OCI-LY3 (cell line): ENCODE data around the gene NDUFB8.
A peak's percentile ranks its signal among the peaks of the same experiment; 100 is the strongest.

Experiments
- H2AFZ ChIP-seq: fragments of 200-600, 300-600 bp; shearing (Covaris generic); 2 replicates; pipeline ENCODE4 v1.6.0; 2014; ENCODE audit warnings: antibody characterized with exemption, low read depth, low read length
- H3K27ac ChIP-seq: fragments of 200-600, 300-600 bp; sonication (generic); 2 replicates; pipeline ENCODE4 v1.5.1; 2014; ENCODE audit warnings: mild to moderate bottlenecking, low read length, moderate library complexity, mixed read lengths
- H3K27me3 ChIP-seq: fragments of 200-600, 300-600 bp; sonication (generic); 2 replicates; pipeline ENCODE4 v1.6.1; 2014; ENCODE audit warnings: low read depth, low read length, mixed read lengths
- H3K36me3 ChIP-seq: fragments of 200-600, 300-600 bp; sonication (generic); replicated peaks from 2 replicates; pipeline ENCODE3; 2014; ENCODE audit warnings: low read depth, low read length, mixed read lengths
- H3K4me1 ChIP-seq: fragments of 300-600, 200-600 bp; sonication (generic); 2 replicates; pipeline ENCODE4 v1.6.1; 2014; ENCODE audit warnings: low read length, mixed read lengths
- H3K4me2 ChIP-seq: fragments of 200-600, 300-600 bp; sonication (generic); 2 replicates; pipeline ENCODE4 v1.6.1; 2014; ENCODE audit warnings: low read length, mixed read lengths
- H3K4me3 ChIP-seq: fragments of 300-600, 200-600 bp; sonication (generic); 2 replicates; pipeline ENCODE4 v1.5.1; 2014; ENCODE audit warnings: antibody characterized with exemption, mild to moderate bottlenecking, low read length, moderate library complexity
- H3K79me2 ChIP-seq: fragments of 300-600, 200-600 bp; shearing (Covaris generic); 2 replicates; pipeline ENCODE4 v1.6.1; 2014; ENCODE audit warnings: mild to moderate bottlenecking, low read length, mixed read lengths
- H3K9ac ChIP-seq: fragments of 300-600, 200-600 bp; shearing (Covaris generic); 2 replicates; pipeline ENCODE4 v1.6.0; 2014; ENCODE audit warnings: mild to moderate bottlenecking, low read length, moderate library complexity
- H3K9me3 ChIP-seq: fragments of 200-600, 300-600 bp; shearing (Covaris generic); 2 replicates; pipeline ENCODE4 v1.6.1; 2014; ENCODE audit warnings: low read length, mixed read lengths; ENCODE audit not compliant: insufficient read depth
- H4K20me1 ChIP-seq: fragments of 200-600, 300-600 bp; sonication (generic); 2 replicates; pipeline ENCODE4 v1.6.1; 2016; ENCODE audit warnings: low read length, mixed read lengths; ENCODE audit not compliant: insufficient read depth
- CTCF ChIP-seq: fragments of 200-600, 300-600 bp; sonication (generic); IDR thresholded peaks from 2 replicates; pipeline ENCODE4 v1.5.1; 2014; ENCODE audit warnings: antibody characterized with exemption, low read length, low read depth
- EZH2phosphoT487 ChIP-seq: fragments of 200-600 bp; shearing (Covaris generic); IDR thresholded peaks from 2 replicates; pipeline ENCODE4 v1.6.1; 2018; ENCODE audit warnings: antibody characterized with exemption, mixed run types, low read depth

The NDUFB8 gene

GRCh38 chr10:100520811-100521210 is 8.9 kb downstream of the NDUFB8 start:
- H3K4me1 ChIP-seq = no peaks in the 10 kb centered on the region
- H3K9me3 ChIP-seq = no peaks in the 10 kb centered on the region
- H3K9ac ChIP-seq = no peak overlapping the region
- peaks cover 1% of the 10 kb centered on the region for H3K36me3 ChIP-seq
- H4K20me1 ChIP-seq = no peaks in the 10 kb centered on the region
- H2AFZ ChIP-seq = no peak overlapping the region
- no peak overlapping the region for H3K4me3 ChIP-seq
- TF ChIP-seq EZH2phosphoT487 (no peak), CTCF (no peak)
- H3K4me2 ChIP-seq = no peak overlapping the region
- no peak overlapping the region for H3K27ac ChIP-seq
- no peaks in the 10 kb centered on the region for H3K79me2 ChIP-seq
- H3K27me3 ChIP-seq = no peaks in the 10 kb centered on the region

DNA sequence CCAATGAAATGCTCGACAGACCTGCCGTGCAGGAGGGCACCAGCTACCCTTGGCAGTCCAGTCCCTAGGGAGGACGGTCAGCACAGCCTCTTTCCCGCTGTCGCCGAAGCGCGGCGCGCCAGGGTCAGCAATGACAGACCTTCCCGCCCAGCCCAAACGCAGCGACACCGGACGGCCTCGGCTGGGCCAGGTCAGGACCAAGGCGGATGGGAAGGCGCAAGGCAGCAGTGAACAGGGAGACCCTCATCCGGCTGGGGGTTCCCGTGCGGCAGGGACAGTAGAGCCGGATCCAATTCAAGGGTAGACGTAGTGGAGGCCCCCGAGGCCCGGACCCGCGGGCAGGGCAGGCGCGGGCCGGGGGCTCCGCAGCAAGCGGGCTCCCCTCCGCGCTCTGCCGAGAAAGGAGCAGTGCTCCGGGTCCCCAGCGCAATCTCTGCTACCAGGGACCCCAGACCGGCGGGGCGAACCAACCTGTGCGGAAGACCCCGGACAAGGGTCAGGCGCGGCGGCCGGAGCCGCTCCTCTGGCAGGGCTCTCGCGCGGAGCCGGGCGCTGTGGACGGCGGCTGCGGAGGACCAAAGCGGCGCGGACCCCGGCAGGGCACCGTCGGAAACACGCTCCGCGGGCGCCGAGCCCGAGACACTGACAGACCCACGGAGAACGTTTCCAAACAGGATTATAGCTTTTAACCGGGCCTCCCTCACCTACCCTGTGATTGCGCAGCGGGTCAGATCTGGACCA is 10.2 kb downstream of the NDUFB8 start, which contains the start of gene SEC31B:
TSS of gene SEC31B (minus strand) at position 551 of the 741 bp plus-strand sequence. CDS start 2,909 bp downstream, outside the sequence.
- H3K4me1 ChIP-seq = no peaks in the 10 kb centered on the region
- H3K27me3 ChIP-seq = no peaks in the 10 kb centered on the region
- H3K79me2 ChIP-seq = no peaks in the 10 kb centered on the region
- H3K9me3 ChIP-seq = no peaks in the 10 kb centered on the region
- no peak within 1 kb of the TSS for H3K4me2 ChIP-seq
- H3K36me3 ChIP-seq = no peaks in the 10 kb centered on the region
- H4K20me1 ChIP-seq = no peaks in the 10 kb centered on the region
- no peak within 1 kb of the TSS for H3K27ac ChIP-seq
- no peak within 1 kb of the TSS for H3K4me3 ChIP-seq
- H3K9ac ChIP-seq = no peak within 1 kb of the TSS
- no peak within 1 kb of the TSS for H2AFZ ChIP-seq
- TF ChIP-seq CTCF (no peak), EZH2phosphoT487 (no peak)

- Histone ChIP-seq H3K36me3 (no peaks in the 10 kb centered on the region), H3K9me3 (no peaks in the 10 kb centered on the region), H3K79me2 (no peaks in the 10 kb centered on the region), H3K27me3 (no peaks in the 10 kb centered on the region), H2AFZ (no peak overlapping the region), H3K4me1 (no peaks in the 10 kb centered on the region), H3K4me3 (no peak overlapping the region), H4K20me1 (no peaks in the 10 kb centered on the region), H3K4me2 (no peak overlapping the region), H3K27ac (no peak overlapping the region), H3K9ac (no peak overlapping the region)
- TF ChIP-seq CTCF (peak; percentile 59), EZH2phosphoT487 (no peak)
Observed at GRCh38 chr10:100518761-100519241, 10.9 kb downstream of the NDUFB8 start.

DNA sequence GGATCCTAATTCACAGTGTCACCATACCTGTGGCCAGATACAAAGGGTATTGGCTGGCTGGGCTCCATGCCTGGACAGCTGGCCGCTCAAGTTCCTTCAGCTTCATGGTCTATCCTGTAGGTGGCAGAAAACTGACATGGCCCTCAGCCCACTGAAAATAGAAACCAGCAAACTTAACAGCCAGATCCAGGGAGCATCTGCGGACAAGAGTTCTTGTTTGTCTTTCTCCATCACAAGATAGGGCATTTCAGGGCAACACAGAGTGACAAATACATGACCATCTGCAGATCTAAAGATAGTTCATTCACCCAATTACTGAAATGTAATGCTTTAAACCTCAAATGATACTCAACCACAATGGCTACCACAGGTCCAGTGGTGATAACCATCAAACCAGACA is 12.8 kb downstream of the NDUFB8 start:
- Histone ChIP-seq H3K36me3 (no peaks in the 10 kb centered on the region), H3K9ac (no peak overlapping the region)
- no peak for TF ChIP-seq EZH2phosphoT487
- TF ChIP-seq CTCF = peak; percentile 16; the same call in 1 of the 2 replicates

More for the DNA sequence above, 12.8 kb downstream of the NDUFB8 start:
- Histone ChIP-seq H3K79me2 (no peaks in the 10 kb centered on the region), H3K4me3 (no peak overlapping the region), H3K27me3 (no peaks in the 10 kb centered on the region), H2AFZ (no peak overlapping the region), H3K4me1 (no peaks in the 10 kb centered on the region), H3K4me2 (no peak overlapping the region), H4K20me1 (no peaks in the 10 kb centered on the region), H3K9me3 (no peaks in the 10 kb centered on the region), H3K27ac (no peak overlapping the region)
